Measurements from ENCODE around the gene OR13C5. TPM values are rescaled to one million over a fixed set of nuclear protein-coding genes. Genes with fewer than 3 reads are reported as not detected.

OR13C5 gene
- total RNA-seq, 1 experiment from 2014 or later: not detected

- WGBS (ENCODE audit: extremely low coverage, insufficient read length, low lambda C conversion rate): no CpG with 5 or more reads among the region's 8 CpGs
These were observed 42.2 kb downstream of the OR13C5 start for GRCh38 chr9:104556830-104557634.

More at GRCh38 chr9:104556830-104557634, 42.2 kb downstream of the OR13C5 start:
- Mint-ChIP-seq H3K27ac (peak overlapping the region; percentile 41 to 91 (median 77); a peak in 6 of 7 replicates), H3K4me3 (no peak overlapping the region), H3K27me3 (ENCODE audit: low read depth) (no peaks in the 10 kb centered on the region), H3K9me3 (peaks cover 14 to 16% of the 10 kb centered on the region in 2 experiments), H3K36me3 (ENCODE audit: insufficient read depth in 1 of 3, low read depth in 3 of 3) (peaks cover 4 to 10% (median 6%) of the 10 kb centered on the region in 3 experiments; a peak in 5 of 7 replicates), H3K4me1 (peaks cover 8 to 12% of the 10 kb centered on the region in 2 experiments)
- no peak overlapping the region for H2BK20ac ChIP-seq (ENCODE audit: low read depth, low read length, poor library complexity, severe bottlenecking)
- H2BK120ac ChIP-seq (ENCODE audit: low read depth, low read length, poor library complexity, severe bottlenecking): no peak overlapping the region
- H2BK5ac ChIP-seq (ENCODE audit: insufficient read length, low read length): no peak overlapping the region
- H3K27me3 ChIP-seq (ENCODE audit: insufficient read depth, low read length): no peaks in the 10 kb centered on the region
- H3K4me1 ChIP-seq (ENCODE audit: insufficient read depth, low read length): no peaks in the 10 kb centered on the region
- no peak overlapping the region for H2AK5ac ChIP-seq (ENCODE audit: insufficient read length, low read length)
- H3K23me2 ChIP-seq (ENCODE audit: insufficient read length, low read depth, low read length, poor library complexity, severe bottlenecking): no peaks in the 10 kb centered on the region
- no peaks in the 10 kb centered on the region for H3K79me2 ChIP-seq (ENCODE audit: insufficient read depth, low read length)
- DNase-seq: peak; percentile 40
- no peak overlapping the region for H3K4ac ChIP-seq (ENCODE audit: low read depth, low read length)
- no peak overlapping the region for H3K9ac ChIP-seq (ENCODE audit: extremely low read depth, insufficient read length, low read length)
- no peak overlapping the region for H4K5ac ChIP-seq (ENCODE audit: insufficient read length, low read depth, low read length)
- no peak overlapping the region for H3K23ac ChIP-seq (ENCODE audit: insufficient read length, low read depth, low read length)
- H3K4me2 ChIP-seq (ENCODE audit: insufficient read depth, insufficient read length, low read length): no peak overlapping the region
- no peak overlapping the region for H2BK15ac ChIP-seq (ENCODE audit: low read depth, low read length)
- H3T11ph ChIP-seq (ENCODE audit: low read length): no peak overlapping the region
- no peak overlapping the region for H3K27ac ChIP-seq (ENCODE audit: insufficient read length, low read depth, low read length)
- no peak overlapping the region for H4K91ac ChIP-seq (ENCODE audit: insufficient read length, low read depth, low read length)
- H3K79me1 ChIP-seq (ENCODE audit: insufficient read depth, low read depth, low read length, poor library complexity, severe bottlenecking): no peaks in the 10 kb centered on the region
- H3K18ac ChIP-seq (ENCODE audit: insufficient read length, low read depth, low read length): peak overlapping the region; percentile 15
- no peaks in the 10 kb centered on the region for H4K20me1 ChIP-seq (ENCODE audit: control insufficient read depth, insufficient read depth, insufficient read length)
- no peak overlapping the region for H2AFZ ChIP-seq (ENCODE audit: low read length)
- H2BK12ac ChIP-seq (ENCODE audit: insufficient read length, low read depth, low read length): no peak overlapping the region
- no peak overlapping the region for H3K14ac ChIP-seq (ENCODE audit: insufficient read depth, low read length)
- H3K56ac ChIP-seq (ENCODE audit: insufficient read length, low read depth, low read length): no peak overlapping the region
- TF ChIP-seq CTCF (conservative IDR thresholded peaks at IDR 0.05): no peak
- H3K9me3 ChIP-seq (ENCODE audit: control insufficient read depth, low read depth, low read length): no peaks in the 10 kb centered on the region
- no peak overlapping the region for H4K8ac ChIP-seq (replicated peaks; ENCODE audit: insufficient read length, low read depth, low read length)

All from H9 (cell line).